D721Med (cell line): ENCODE measurements around the gene HSPG2.

Experiments
- DNase-seq: peaks from one replicate; pipeline ENCODE4 v3.0.0; 2011; ENCODE audit warnings: low spot score; ENCODE audit not compliant: insufficient read length
- FAIRE-seq: peaks from 2 replicates; lab custom pipeline; 2011; peaks lifted over from hg19 to GRCh38; lab: Jason Lieb, UNC
- TF ChIP-seq, protein P1 (sequence below): IDR thresholded peaks from 2 replicates; pipeline ENCODE4 v1.5.1; 2012; ENCODE audit warnings: mild to moderate bottlenecking, control low read depth; ENCODE audit not compliant: insufficient read depth; ENCODE audit errors: missing control alignments

The HSPG2 gene

DNA sequence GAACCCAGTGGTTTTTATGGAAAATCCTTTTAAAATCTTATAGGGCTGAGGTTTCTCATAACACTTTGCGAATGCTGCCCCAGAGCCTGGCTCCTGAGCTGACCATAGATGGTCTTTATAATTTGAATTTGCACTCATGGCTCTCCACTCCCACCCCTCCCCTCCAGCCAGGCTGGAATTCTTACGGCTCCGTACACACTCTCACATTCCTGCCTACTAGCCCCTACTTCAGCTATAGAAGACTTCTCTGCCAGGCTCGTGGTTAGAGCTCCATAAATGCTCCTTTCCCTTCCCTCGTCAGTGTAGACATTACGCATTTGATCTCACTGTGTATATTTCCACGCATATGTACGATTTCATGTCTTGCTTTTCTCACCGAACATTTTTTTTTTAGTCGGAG lies 5.4 kb upstream of the HSPG2 start:
- no peak for FAIRE-seq

DNA sequence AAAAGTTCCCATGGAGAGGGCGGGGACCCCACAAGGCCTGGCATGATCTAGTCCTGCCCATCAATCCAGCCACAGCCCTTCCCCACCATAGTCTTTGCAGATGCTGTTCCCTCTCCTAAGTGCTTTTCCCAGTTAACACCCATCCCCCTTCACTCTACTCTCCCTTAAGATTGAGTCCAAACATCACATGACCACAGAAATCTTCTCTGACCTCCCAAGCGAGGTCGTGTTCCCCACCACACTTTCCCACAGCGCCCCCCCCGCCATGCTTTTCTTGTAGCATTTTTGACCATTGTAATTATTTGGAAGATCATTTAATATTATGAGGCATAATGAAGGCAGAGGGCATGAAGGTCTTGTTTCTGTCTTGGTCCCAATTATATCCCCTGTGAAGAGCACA lies 4.3 kb upstream of the HSPG2 start:
- DNase-seq, result no peak
- TF ChIP-seq, protein P1, sequence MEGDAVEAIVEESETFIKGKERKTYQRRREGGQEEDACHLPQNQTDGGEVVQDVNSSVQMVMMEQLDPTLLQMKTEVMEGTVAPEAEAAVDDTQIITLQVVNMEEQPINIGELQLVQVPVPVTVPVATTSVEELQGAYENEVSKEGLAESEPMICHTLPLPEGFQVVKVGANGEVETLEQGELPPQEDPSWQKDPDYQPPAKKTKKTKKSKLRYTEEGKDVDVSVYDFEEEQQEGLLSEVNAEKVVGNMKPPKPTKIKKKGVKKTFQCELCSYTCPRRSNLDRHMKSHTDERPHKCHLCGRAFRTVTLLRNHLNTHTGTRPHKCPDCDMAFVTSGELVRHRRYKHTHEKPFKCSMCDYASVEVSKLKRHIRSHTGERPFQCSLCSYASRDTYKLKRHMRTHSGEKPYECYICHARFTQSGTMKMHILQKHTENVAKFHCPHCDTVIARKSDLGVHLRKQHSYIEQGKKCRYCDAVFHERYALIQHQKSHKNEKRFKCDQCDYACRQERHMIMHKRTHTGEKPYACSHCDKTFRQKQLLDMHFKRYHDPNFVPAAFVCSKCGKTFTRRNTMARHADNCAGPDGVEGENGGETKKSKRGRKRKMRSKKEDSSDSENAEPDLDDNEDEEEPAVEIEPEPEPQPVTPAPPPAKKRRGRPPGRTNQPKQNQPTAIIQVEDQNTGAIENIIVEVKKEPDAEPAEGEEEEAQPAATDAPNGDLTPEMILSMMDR, result no peak
- no peak for FAIRE-seq

More for the DNA sequence above, 5.4 kb upstream of the HSPG2 start:
- TF ChIP-seq, protein P1, result no peak
- DNase-seq, result no peak

DNA sequence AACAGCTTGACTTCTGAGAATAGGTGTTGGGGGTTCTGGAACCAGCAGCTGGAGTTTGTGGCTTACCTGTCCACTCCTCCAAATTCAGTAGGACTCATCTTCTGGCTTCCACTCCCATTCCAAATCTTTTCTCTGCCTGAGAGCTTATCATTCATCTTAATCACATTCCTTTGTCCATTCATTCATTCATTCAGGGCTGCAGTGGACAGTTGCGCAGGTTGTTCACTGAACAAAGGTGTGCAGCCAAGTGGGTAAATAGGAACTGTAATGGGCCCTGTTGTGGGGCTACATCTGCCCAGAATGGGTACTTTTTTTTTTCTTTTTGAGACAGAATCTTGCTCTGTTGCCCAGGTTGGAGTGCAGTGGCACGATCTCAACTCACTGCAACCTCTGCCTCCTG lies 3.4 kb upstream of the HSPG2 start:
- DNase-seq (no peak), FAIRE-seq (no peak)
- TF ChIP-seq, protein P1, result no peak

DNA sequence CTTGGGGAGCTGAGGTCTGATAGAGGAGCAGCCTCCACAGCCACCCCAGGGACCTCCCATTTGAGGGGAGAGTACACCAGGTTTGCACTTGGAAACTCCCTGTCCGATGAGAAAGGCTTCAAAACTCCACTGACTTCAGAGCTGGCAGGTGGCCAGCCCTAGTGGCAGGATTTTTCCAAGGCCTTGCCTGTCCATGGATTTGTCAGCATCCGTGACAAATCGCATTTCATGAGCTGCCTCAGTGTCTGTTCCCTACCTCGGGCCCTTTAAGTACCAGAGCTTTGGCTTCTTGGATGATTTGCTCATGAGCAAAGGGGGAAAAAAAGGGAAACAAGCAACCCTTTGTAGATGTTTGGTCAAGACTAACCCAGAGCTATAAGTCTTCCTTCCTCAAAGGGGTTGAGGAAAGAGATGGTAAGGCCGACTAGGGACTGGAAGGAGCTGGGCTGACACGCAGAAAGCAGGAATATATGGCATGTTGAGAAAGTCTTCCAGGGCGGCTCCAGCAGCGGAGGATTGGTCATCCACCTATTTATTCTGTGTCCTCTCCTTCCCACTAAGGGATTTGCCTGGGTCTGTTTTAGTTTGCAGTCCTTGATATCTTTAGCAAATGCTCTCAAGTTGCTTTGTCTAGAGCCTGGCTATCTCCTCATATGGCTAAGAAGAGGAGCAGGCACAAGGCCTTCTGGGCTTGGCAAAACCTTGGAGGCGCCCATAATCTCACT lies 2.7 kb upstream of the HSPG2 start:
- FAIRE-seq (no peak), DNase-seq (no peak)
- TF ChIP-seq, protein P1, result no peak

DNA sequence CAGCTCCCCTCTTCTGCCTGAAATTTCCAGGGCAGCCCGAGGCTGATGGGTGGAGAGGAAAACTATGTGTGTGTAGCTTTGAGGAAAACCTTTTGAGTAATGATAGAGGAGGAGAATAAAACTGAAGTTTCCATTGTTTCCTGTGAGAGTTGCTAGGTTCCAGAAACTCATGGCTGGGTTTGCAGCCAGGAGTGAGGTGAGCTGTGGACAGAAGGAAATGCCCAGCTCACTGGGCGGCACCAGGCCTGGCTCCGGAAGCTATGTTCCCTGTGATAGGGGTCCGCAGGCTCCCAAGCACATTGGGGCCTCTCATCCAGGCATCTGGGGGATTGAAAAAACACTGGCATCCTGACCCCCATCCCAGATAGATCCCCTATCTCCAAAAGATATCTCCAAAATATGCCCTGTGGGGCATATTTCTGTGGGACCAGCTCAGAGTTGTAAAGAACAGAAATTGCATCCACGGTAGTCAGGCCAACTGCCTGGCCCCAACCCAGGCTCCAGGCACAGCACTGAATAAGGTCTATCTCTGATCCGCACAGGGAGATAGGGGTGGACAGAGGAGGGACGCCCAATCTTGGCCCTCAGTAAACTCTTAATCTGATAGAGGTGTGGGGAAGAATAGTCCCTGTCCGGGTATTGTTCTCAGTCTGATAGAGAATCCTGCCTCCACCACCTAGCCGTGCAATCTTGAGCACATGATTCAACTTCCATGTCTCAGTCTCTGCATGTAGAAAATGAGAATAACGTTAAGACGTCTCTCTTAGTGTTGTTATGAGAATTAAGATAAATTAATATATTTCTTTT lies 1.8 kb upstream of the HSPG2 start:
- DNase-seq, result no peak
- TF ChIP-seq, protein P1, result no peak
- no peak for FAIRE-seq

DNA sequence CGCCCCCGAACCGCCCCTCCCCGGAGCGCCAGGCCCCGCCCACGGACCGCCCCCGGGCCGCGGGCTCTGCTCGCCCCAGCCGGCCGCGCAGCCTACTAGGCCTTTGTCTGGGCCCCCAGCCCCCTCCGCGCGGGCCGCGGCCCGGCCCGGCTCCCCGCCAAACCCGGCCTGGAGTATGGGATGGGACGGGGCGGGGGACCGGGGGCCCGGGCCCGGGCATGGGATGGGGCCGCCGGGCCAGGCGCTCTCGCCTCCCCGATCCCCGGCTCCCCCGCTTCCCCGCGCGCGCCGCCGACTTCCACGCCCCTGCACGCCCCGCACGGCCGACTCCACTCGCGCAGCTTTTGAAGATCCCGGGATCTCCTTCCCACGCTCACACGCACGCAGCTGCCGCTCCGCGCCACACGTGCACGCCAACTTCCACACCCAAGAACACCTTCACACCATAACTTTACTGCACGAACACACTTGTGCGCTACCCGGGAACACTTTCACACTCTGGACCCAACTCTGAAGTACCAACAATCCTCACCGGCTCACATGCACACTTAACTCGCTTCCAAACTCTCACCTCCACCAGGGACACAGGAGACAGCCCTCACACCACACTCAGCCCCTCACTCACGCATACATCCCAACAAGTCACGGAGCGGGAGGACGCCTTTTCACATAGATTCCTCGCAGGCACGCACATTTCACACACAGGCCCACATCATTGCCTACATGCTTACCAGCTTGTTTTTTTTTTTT lies 437 bp upstream of the HSPG2 start:
- DNase-seq, result peak; percentile 21
- TF ChIP-seq, protein P1, result no peak

More for the DNA sequence above, 437 bp upstream of the HSPG2 start:
- no peak for FAIRE-seq
